BJ (cell line): ENCODE results near the gene DPYSL5. TPM values are rescaled to one million over a fixed set of nuclear protein-coding genes. Genes with fewer than 3 reads are reported as not detected.

Source experiments
- CTCF ChIA-PET: fragments of 350-600 bp; formaldehyde crosslinking; extraction: SDS; loops from one replicate; lab custom pipeline; 2021; ENCODE audit warnings: antibody characterized with exemption, inconsistent platforms; lab: Yijun Ruan, JAX
- POLR2A ChIA-PET: fragments of 300-600 bp; sonication (Branson Sonifier 250); formaldehyde crosslinking; extraction: SDS; loops from one replicate; lab custom pipeline; 2021; ENCODE audit warnings: antibody characterized with exemption; lab: Charles Lee
- DNase-seq: peaks from one replicate; pipeline ENCODE4 v3.0.0-alpha.2; 2011; ENCODE audit warnings: low read depth
- H3K27me3 ChIP-seq: 2 replicates; pipeline ENCODE4 v1.6.0; 2011; ENCODE audit warnings: low read length; ENCODE audit not compliant: control insufficient read depth, insufficient read depth
- H3K36me3 ChIP-seq: 2 replicates; pipeline ENCODE4 v1.5.1; 2011; ENCODE audit warnings: low read length; ENCODE audit not compliant: control insufficient read depth, insufficient read depth
- H3K4me3 ChIP-seq: 2 replicates; pipeline ENCODE4 v1.5.1; 2011; ENCODE audit warnings: low read depth, mild to moderate bottlenecking, control low read depth, low read length
- CTCF ChIP-seq: IDR thresholded peaks from 2 replicates; pipeline ENCODE4 v1.5.1; 2011; ENCODE audit warnings: low read depth, mild to moderate bottlenecking, control low read depth, inconsistent platforms, low read length, moderate library complexity; ENCODE audit not compliant: insufficient read depth
- polyA plus RNA-seq: library from polyadenylated mRNA; depleted of rRNA; stranded (reverse); fragments of >200 nt; gene quantifications from 2 replicates; pipeline ENCODE4 v1.2.3, GENCODE V29; 2011

The DPYSL5 gene
- polyA plus RNA-seq, 1 experiment, result not detected

DNA sequence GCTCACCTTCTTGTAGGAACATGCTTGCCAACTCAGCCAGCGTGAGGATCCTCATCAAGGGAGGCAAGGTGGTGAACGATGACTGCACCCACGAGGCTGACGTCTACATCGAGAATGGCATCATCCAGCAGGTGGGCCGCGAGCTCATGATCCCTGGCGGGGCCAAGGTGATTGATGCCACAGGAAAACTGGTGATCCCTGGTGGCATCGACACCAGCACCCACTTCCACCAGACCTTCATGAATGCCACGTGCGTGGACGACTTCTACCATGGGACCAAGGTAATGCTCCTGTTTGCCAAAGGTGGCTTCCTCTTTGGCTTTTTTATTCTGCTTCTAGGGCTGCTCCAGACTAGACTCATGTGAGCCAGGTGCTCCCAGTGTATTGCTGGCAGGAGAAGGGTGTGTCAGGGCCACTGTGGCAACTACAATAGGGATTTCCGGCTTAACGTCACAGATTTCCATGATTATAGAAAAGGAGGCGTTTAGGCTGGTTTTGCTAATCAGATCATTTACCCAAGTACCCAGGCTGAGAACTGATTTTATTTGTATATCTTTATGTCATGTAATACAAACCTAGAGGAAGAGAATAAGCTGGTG, 50.6 kb downstream of the DPYSL5 start:
- CTCF ChIA-PET, result interaction anchor here (0.6 to 1.4 kb wide), 3 partner anchors 9 to 57 kb away, joined by 3 read pairs; no protein-coding TSS in a partner anchor
- peaks cover 17% of the 10 kb centered on the region for H3K27me3 ChIP-seq
- no peak for DNase-seq
- TF ChIP-seq CTCF, result no peak
- H3K36me3 ChIP-seq, result no peaks in the 10 kb centered on the region
- H3K4me3 ChIP-seq, result no peak overlapping the region
- POLR2A ChIA-PET, result no interaction called here

- Histone ChIP-seq H3K36me3 (no peaks in the 10 kb centered on the region), H3K4me3 (no peak overlapping the region), H3K27me3 (peaks cover 17% of the 10 kb centered on the region)
- ChIA-PET CTCF (interaction anchor here (0.5 to 1.4 kb wide), 7 partner anchors 8 to 1770 kb away, joined by 3 to 7 read pairs (median 3); no protein-coding TSS in a partner anchor), POLR2A (interaction anchor here (0.6 kb wide), 1 partner anchor 1681 kb away, joined by 6 read pairs; no protein-coding TSS in a partner anchor)
- TF ChIP-seq CTCF, result no peak
- no peak for DNase-seq
Measured at GRCh38 chr2:26899500-26900164, 51.7 kb downstream of the DPYSL5 start.

GRCh38 chr2:26900831-26901321, 52.9 kb downstream of the DPYSL5 start:
- H3K27me3 ChIP-seq, result peaks cover 24% of the 10 kb centered on the region
- no peaks in the 10 kb centered on the region for H3K36me3 ChIP-seq
- POLR2A ChIA-PET, result no interaction called here
- TF ChIP-seq CTCF, result no peak
- DNase-seq, result no peak
- H3K4me3 ChIP-seq, result no peak overlapping the region
- CTCF ChIA-PET, result interaction anchor here (1.4 kb wide), 1 partner anchor 55 kb away, joined by 7 read pairs; no protein-coding TSS in a partner anchor

GRCh38 chr2:26901326-26902183, 53.6 kb downstream of the DPYSL5 start:
- TF ChIP-seq CTCF, result no peak
- ChIA-PET POLR2A (no interaction called here), CTCF (interaction anchor here (1.1 kb wide), 1 partner anchor 55 kb away, joined by 5 read pairs; no protein-coding TSS in a partner anchor)
- Histone ChIP-seq H3K36me3 (no peaks in the 10 kb centered on the region), H3K27me3 (peaks cover 24% of the 10 kb centered on the region), H3K4me3 (no peak overlapping the region)
- DNase-seq, result no peak

GRCh38 chr2:26903676-26904075, 55.7 kb downstream of the DPYSL5 start:
- CTCF ChIA-PET, result interaction anchor here (1.0 kb wide), 1 partner anchor 58 kb away, joined by 3 read pairs; no protein-coding TSS in a partner anchor
- Histone ChIP-seq H3K36me3 (no peaks in the 10 kb centered on the region), H3K4me3 (no peak overlapping the region), H3K27me3 (peaks cover 25% of the 10 kb centered on the region)
- DNase-seq, result no peak
- TF ChIP-seq CTCF, result no peak
- POLR2A ChIA-PET, result no interaction called here
